ENCODE data around the gene CAMK1D.
"Not testable (repeated sequence)": the region's sequence is repeated elsewhere in the genome, so short reads cannot be mapped to it uniquely, and the experiment has no call there.

The CAMK1D gene

GRCh38 chr10:12707461-12708185 is 358.3 kb downstream of the CAMK1D start:
- no peaks in the 10 kb centered on the region for H3K9me3 Mint-ChIP-seq
- no peak overlapping the region for H3K4me3 Mint-ChIP-seq
- peaks cover 60% of the 10 kb centered on the region for H3K4me1 Mint-ChIP-seq (ENCODE audit: low read depth)
- H3K27ac Mint-ChIP-seq: peak overlapping the region; percentile 82
- no peaks in the 10 kb centered on the region for H3K27me3 Mint-ChIP-seq
- intact Hi-C loops (cut with micrococcal nuclease): loop anchor here (10.0 kb wide), 1 partner anchor 463 kb away; no protein-coding TSS in a partner anchor
- H3K36me3 Mint-ChIP-seq (ENCODE audit: low read depth): peaks cover 10% of the 10 kb centered on the region

GRCh38 chr10:12709000-12709401 is 359.7 kb downstream of the CAMK1D start:
- no peaks in the 10 kb centered on the region for H3K27me3 Mint-ChIP-seq
- intact Hi-C loops (cut with micrococcal nuclease): loop anchor here (10.0 kb wide), 1 partner anchor 464 kb away; no protein-coding TSS in a partner anchor
- H3K4me1 Mint-ChIP-seq (ENCODE audit: low read depth): peaks cover 55% of the 10 kb centered on the region
- H3K4me3 Mint-ChIP-seq: no peak overlapping the region
- H3K9me3 Mint-ChIP-seq: no peaks in the 10 kb centered on the region
- H3K27ac Mint-ChIP-seq: peak overlapping the region; percentile 37
- peaks cover 10% of the 10 kb centered on the region for H3K36me3 Mint-ChIP-seq (ENCODE audit: low read depth)

GRCh38 chr10:12709521-12709963 is 360.2 kb downstream of the CAMK1D start:
- intact Hi-C loops (cut with micrococcal nuclease): loop anchor here (10.0 kb wide), 1 partner anchor 465 kb away; no protein-coding TSS in a partner anchor
- peak overlapping the region; percentile 37 for H3K27ac Mint-ChIP-seq
- H3K4me3 Mint-ChIP-seq: no peak overlapping the region
- H3K4me1 Mint-ChIP-seq (ENCODE audit: low read depth): peaks cover 49% of the 10 kb centered on the region
- H3K9me3 Mint-ChIP-seq: no peaks in the 10 kb centered on the region
- no peaks in the 10 kb centered on the region for H3K27me3 Mint-ChIP-seq
- H3K36me3 Mint-ChIP-seq (ENCODE audit: low read depth): peaks cover 10% of the 10 kb centered on the region

- Mint-ChIP-seq H3K4me1 (ENCODE audit: low read depth) (peaks cover 46% of the 10 kb centered on the region), H3K27me3 (no peaks in the 10 kb centered on the region), H3K9me3 (no peaks in the 10 kb centered on the region), H3K4me3 (no peak overlapping the region), H3K27ac (peak overlapping the region; percentile 70), H3K36me3 (ENCODE audit: low read depth) (peaks cover 10% of the 10 kb centered on the region)
- intact Hi-C loops (cut with micrococcal nuclease): loop anchor here (5.0 kb wide), 2 partner anchors 498 to 513 kb away; partner anchors contain the start of genes CDC123 and NUDT5
Observed at GRCh38 chr10:12710157-12710556, 360.8 kb downstream of the CAMK1D start.

GRCh38 chr10:12710594-12711349 is 361.4 kb downstream of the CAMK1D start:
- no peaks in the 10 kb centered on the region for H3K27me3 Mint-ChIP-seq
- H3K36me3 Mint-ChIP-seq (ENCODE audit: low read depth): peaks cover 10% of the 10 kb centered on the region
- no peak overlapping the region for H3K4me3 Mint-ChIP-seq
- intact Hi-C loops (cut with micrococcal nuclease): loop anchor here (5.0 kb wide), 2 partner anchors 498 to 513 kb away; partner anchors contain the start of genes CDC123 and NUDT5
- H3K27ac Mint-ChIP-seq: peak overlapping the region; percentile 70
- no peaks in the 10 kb centered on the region for H3K9me3 Mint-ChIP-seq
- H3K4me1 Mint-ChIP-seq (ENCODE audit: low read depth): peaks cover 46% of the 10 kb centered on the region

DNA sequence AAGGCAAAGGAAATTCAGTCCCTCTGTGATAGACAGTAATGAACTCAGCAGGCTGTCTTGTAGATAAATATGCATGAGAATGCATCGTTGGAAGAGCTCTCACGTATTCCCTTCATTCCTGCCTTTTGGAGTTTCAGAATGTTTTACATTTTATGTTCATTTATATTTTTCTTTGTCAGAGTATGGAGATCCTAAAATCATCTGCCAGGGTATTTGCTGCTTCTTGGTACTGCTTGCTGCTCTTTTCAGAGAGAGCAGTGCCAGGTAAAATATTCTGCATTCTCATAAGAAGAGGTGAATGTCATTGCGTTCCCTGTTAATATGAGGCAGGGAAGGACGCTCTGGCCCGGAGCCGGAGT is 362.0 kb downstream of the CAMK1D start:
- intact Hi-C loops (cut with micrococcal nuclease): loop anchor here (5.0 kb wide), 2 partner anchors 499 to 514 kb away; partner anchors contain the start of genes CDC123 and NUDT5
- no peaks in the 10 kb centered on the region for H3K27me3 Mint-ChIP-seq
- peaks cover 10% of the 10 kb centered on the region for H3K36me3 Mint-ChIP-seq (ENCODE audit: low read depth)
- H3K27ac Mint-ChIP-seq: peak overlapping the region; percentile 70
- H3K4me1 Mint-ChIP-seq (ENCODE audit: low read depth): peaks cover 46% of the 10 kb centered on the region
- no peaks in the 10 kb centered on the region for H3K9me3 Mint-ChIP-seq
- H3K4me3 Mint-ChIP-seq: no peak overlapping the region

DNA sequence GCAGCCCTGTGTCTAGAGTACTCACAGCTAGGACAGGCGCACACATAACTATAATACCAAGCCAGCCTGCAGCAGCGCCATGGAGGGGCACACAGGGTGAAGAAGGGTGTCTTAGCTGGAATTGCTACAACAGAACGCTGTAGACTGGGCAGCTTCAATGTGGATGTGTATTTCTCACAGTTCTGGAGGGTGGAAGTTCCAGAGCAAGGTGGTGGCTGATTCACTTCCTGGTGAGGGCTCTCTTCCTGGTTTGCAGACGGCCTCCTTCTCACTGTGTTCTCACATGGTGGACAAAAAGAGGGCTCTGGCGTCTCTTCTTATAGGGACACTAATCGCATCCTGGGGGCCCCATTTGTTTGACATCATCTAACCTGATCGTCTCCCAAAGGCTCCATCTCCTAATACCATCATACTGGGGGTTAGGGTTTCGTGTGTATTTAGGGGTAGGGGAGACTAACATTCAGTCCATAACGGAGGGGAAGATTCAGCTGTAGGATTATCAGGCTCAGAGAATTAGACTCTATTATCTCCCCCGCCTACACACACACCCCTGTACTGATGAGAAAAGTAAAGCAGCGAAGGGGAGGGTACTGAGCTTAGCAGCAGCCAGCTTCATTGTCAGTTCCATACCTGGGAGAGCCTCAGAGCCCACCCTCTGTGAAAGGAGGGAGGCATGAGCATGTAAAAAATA is 363.1 kb downstream of the CAMK1D start:
- Mint-ChIP-seq H3K4me1 (ENCODE audit: low read depth) (peaks cover 37% of the 10 kb centered on the region), H3K4me3 (no peak overlapping the region), H3K27ac (peak overlapping the region; percentile 45), H3K36me3 (ENCODE audit: low read depth) (peaks cover 10% of the 10 kb centered on the region), H3K9me3 (no peaks in the 10 kb centered on the region), H3K27me3 (no peaks in the 10 kb centered on the region)
- intact Hi-C loops (cut with micrococcal nuclease): loop anchor here (5.0 kb wide), 2 partner anchors 500 to 515 kb away; partner anchors contain the start of genes CDC123 and NUDT5

DNA sequence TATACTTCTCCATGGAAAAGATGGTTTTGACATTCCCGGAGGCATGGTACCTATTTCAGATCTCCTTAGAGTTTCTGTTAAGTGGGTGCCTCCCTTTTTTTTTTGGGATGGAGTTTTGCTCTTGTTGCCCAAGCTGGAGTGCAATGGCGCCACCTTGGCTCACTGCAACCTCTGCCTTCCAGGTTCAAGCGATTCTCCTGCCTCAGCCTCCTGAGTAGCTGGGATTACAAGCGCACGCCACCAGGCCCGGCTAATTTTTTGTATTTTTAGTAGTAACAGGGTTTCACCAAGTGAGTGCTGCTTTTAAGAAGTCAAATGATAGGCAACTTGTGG is 363.6 kb downstream of the CAMK1D start:
- not testable (repeated sequence) for H3K27me3 Mint-ChIP-seq

GRCh38 chr10:12716042-12716441 is 366.7 kb downstream of the CAMK1D start:
- Mint-ChIP-seq H3K9me3 (peaks cover 8% of the 10 kb centered on the region), H3K4me1 (ENCODE audit: low read depth) (peaks cover 30% of the 10 kb centered on the region), H3K36me3 (ENCODE audit: low read depth) (peaks cover 18% of the 10 kb centered on the region), H3K27me3 (no peaks in the 10 kb centered on the region), H3K27ac (no peak overlapping the region), H3K4me3 (no peak overlapping the region)
- intact Hi-C loops (cut with micrococcal nuclease): no loop called here

More for the DNA sequence above, 363.6 kb downstream of the CAMK1D start:
- intact Hi-C loops (cut with micrococcal nuclease): loop anchor here (5.0 kb wide), 2 partner anchors 501 to 516 kb away; partner anchors contain the start of genes CDC123 and NUDT5
- Mint-ChIP-seq H3K4me1 (ENCODE audit: low read depth) (peaks cover 34% of the 10 kb centered on the region), H3K27ac (peak overlapping the region; percentile 11)
- not testable (repeated sequence) for H3K36me3 Mint-ChIP-seq (ENCODE audit: low read depth); H3K4me3 Mint-ChIP-seq; H3K9me3 Mint-ChIP-seq

- Mint-ChIP-seq H3K36me3 (ENCODE audit: low read depth) (peaks cover 8% of the 10 kb centered on the region), H3K4me3 (no peak overlapping the region), H3K27ac (no peak overlapping the region), H3K27me3 (no peaks in the 10 kb centered on the region), H3K4me1 (ENCODE audit: low read depth) (peaks cover 16% of the 10 kb centered on the region), H3K9me3 (peaks cover 8% of the 10 kb centered on the region)
- intact Hi-C loops (cut with micrococcal nuclease): no loop called here
Observed at GRCh38 chr10:12717981-12718707, 368.8 kb downstream of the CAMK1D start.

DNA sequence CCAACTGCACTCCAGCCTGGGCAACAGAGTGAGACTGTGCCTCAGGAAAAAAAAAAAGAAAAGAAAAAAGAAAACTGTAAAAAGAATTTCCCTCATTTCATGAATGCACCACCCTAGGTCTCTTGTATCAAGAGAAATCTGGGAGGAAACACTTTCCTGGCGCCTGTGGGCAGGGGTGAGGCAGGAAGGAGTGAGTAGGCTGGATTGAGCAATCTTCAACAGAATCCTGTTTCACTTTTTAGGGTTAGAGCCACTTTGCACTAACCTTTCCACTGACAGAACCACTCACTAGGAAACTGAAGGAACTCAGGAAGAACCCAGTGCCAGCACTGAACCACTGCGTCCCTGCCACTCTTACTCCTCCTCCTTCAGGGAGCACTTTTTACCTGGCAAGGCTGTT is 370.0 kb downstream of the CAMK1D start:
- intact Hi-C loops (cut with micrococcal nuclease): no loop called here
- peaks cover 8% of the 10 kb centered on the region for H3K36me3 Mint-ChIP-seq (ENCODE audit: low read depth)
- no peak overlapping the region for H3K27ac Mint-ChIP-seq
- peaks cover 8% of the 10 kb centered on the region for H3K9me3 Mint-ChIP-seq
- H3K4me1 Mint-ChIP-seq (ENCODE audit: low read depth): peaks cover 16% of the 10 kb centered on the region
- no peak overlapping the region for H3K4me3 Mint-ChIP-seq
- no peaks in the 10 kb centered on the region for H3K27me3 Mint-ChIP-seq

DNA sequence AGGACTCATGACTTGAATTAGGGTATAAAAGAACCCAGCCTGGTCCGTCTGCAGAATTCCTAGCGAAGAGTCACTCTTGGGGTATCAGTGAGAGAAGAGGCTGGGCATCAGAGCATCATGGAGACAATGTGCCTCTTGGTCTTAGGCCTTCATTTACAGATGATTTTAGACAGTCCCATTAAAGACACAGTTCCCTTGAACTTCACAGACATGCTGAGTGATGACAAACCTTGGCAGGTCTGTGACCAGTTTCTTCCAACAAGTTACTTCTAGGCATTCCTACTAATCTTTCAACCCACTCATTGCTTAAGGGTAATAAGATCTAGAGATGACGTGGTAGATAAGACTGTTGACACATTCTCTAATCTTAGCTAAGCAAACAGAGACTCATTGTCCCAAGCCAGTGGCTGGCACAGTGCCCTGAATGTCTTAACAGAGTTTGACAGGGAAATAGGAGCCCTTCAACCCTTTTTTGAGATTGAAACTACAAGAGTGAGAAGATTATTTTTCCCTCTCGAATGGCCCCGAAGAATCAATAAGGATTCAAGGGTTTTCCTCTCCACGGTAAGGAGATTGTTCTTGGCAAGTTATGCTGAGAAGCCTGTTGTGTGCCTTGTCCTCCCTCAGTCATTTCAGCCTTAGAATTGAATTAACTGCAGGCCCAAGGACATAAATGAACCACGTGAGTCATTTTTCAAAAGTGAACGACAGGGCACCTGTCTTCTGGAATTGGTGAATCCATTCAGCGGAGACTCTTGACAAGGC is 371.1 kb downstream of the CAMK1D start:
- no peak overlapping the region for H3K27ac Mint-ChIP-seq
- intact Hi-C loops (cut with micrococcal nuclease): no loop called here
- H3K36me3 Mint-ChIP-seq (ENCODE audit: low read depth): peaks cover 16% of the 10 kb centered on the region
- H3K4me3 Mint-ChIP-seq: no peak overlapping the region
- peaks cover 16% of the 10 kb centered on the region for H3K4me1 Mint-ChIP-seq (ENCODE audit: low read depth)
- peaks cover 8% of the 10 kb centered on the region for H3K9me3 Mint-ChIP-seq
- no peaks in the 10 kb centered on the region for H3K27me3 Mint-ChIP-seq

- no peak overlapping the region for H3K4me3 Mint-ChIP-seq
- peaks cover 8% of the 10 kb centered on the region for H3K9me3 Mint-ChIP-seq
- H3K27ac Mint-ChIP-seq: no peak overlapping the region
- no peaks in the 10 kb centered on the region for H3K27me3 Mint-ChIP-seq
- H3K4me1 Mint-ChIP-seq (ENCODE audit: low read depth): peaks cover 16% of the 10 kb centered on the region
- H3K36me3 Mint-ChIP-seq (ENCODE audit: low read depth): peaks cover 20% of the 10 kb centered on the region
- intact Hi-C loops (cut with micrococcal nuclease): no loop called here
Observed at GRCh38 chr10:12721334-12721733, 372.0 kb downstream of the CAMK1D start.

All from dendritic cell treated with granulocyte-macrophage colony-stimulating factor and Interleukin-4, amounts not matched to agents 40 ng/mL and 50 ng/mL, for 4 days (primary cell).